HG02884 (cell line): Measurements from ENCODE around the gene LY6G5C.
A peak's percentile ranks its signal among the peaks of the same experiment; 100 is the strongest.

ENCODE experiments used
- ATAC-seq: cut with Tn5 transposase; IDR thresholded peaks from one replicate; pipeline ENCODE4 v1.9.1; 2021; ENCODE audit warnings: mild to moderate bottlenecking, moderate library complexity; ENCODE audit not compliant: unreplicated experiment

LY6G5C gene

DNA sequence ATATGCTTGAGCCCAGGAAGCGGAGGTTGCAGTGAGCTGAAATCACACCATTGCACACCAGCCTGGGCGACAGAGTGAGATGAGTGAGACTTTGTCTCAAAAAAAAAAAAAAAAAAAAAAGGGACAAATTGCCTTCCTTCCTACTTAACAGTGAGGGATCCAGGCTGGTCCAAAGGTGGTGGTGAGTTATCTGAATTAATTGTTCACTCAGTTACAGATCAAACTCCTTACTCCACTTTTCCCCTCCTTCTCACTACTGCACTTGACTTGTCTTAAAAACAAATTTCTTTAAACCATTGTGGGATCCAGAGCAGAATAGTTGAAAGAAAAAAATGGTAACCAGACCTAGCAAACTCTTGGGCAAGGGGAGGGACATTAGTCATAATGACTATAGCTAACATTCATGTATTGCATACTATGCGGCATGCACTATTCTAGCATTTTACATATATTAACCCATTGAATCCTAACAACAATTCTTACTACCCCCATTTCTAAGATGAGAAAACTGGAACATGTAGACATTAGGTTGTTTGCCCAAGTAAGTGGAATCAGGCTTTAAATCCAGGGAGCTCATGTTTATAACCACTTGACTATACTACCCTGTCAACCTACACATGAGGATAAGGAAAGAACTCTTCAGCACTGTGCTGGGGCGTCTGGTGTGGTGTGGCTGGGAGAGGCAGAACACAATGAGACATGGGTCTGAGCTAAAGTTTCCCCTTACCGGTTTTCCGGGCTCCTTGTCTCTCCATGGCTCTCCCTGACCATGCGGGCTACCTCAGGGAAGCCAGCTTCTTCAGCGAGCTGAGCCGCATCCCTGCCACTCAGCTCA lies 17.5 kb downstream of the LY6G5C start:
- no peak for ATAC-seq

- no peak for ATAC-seq
Observed at GRCh38 chr6:31662124-31662723, 18.6 kb downstream of the LY6G5C start.

- ATAC-seq: no peak
Observed at GRCh38 chr6:31661262-31662123, 19.4 kb downstream of the LY6G5C start.

- ATAC-seq: no peak
Observed at GRCh38 chr6:31660381-31661261, 20.2 kb downstream of the LY6G5C start, which contains the start of gene C6orf47. C6orf47 (minus strand) TSS chr6:31660778; CDS start chr6:31659947, 831 bp downstream.

DNA sequence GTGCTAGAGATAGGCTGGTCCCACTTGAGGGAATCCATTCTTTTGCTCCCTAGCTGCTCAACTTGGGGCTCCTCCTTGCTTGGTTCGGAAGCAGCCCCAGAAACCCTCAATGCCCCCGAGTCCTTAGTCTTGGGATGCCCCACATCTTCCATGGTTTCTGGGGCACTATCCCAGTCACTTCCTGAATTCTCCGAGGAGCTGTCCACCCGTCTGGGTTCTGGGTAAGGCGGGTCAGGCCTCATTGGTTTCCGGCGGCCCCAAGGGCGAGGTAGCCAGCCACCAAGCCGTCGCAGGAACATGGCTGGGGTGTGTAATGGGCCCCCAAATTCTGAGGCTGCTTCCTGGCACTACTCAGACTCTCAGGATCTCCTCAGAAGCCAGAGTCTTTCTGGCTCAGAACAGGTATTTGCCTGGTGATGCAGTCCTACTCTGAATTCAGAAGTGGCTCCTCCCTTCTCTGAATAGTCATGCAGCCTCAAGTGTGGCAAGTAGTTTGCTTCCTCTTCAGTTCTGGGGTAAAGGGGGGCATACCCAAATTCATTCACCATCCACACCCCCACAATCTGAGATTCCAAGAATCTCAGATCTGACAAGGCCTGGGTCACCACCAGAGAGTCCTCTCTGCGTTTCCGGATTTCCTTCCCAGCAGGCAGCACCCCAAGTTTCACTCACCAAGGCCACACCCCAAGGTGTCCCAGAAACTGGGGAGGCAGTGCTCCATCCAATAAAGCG lies 21.1 kb downstream of the LY6G5C start:
- no peak for ATAC-seq

DNA sequence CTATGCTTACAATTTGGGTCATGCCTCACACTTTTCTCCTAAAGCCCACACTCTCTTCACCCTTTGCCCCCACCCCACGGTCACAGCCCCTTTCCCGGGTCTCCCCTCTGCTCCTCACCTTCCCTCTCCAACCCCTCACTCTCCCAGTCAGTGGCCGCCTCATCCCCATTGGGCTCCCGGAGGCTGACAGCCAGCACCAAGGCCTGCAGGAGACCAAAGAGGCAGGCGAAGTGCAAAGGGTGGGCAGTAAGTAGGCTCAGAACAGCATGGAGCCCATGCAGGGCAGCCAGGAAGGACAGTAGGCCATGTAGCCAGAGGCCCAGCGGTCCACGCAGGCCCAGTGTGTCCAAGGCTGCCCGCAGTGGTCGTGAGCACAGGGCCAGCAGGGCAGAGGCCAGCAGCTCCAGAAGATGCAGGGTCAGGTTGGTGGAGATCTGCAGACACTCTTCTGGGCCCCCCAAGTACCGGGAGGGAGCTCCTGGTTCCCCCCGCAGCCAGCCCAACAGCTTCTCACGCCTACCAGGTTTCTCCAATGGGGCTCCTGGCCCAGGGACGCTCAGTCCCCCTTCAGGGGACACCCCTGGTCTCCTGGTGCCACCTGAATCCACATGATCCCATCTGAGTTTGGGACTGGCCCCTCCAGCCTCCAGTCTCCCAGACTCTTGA lies 21.8 kb downstream of the LY6G5C start:
- ATAC-seq: no peak

GRCh38 chr6:31658158-31658688 lies 22.6 kb downstream of the LY6G5C start:
- no peak for ATAC-seq

DNA sequence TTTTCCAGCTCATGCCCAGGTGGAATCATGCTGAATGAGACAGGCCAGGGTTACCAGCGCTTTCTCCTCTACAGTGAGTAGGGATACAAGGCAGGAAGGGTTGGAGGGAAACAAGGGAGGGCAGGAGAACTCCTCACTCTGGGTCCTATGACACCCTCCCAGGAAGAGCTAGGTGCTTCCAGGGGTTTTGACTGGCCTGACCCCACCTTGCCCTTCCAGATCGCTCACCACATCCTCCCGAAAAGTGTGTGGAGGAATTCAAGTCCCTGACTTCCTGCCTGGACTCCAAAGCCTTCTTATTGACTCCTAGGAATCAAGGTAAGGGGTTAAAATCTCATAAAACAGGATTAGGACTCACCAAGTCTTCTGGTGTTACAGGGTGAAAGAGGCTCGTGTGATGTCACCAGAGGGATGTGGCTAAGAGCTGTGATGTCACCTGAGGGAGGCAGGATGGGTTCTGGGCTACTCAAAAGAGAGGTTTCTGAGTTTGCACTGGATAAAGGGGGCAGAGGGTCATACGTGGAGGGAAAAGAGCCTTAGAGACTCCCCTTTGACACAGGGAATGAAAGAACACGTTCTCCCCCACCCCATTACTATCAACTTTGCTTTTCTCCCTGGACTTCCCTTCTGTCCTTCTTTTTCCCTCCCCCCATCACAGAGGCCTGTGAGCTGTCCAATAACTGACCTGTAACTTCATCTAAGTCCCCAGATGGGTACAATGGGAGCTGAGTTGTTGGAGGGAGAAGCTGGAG lies 23.3 kb downstream of the LY6G5C start:
- no peak for ATAC-seq

GRCh38 chr6:31655349-31656237 lies 25.3 kb downstream of the LY6G5C start, which contains the start of gene APOM:
APOM (plus strand) TSS chr6:31655894; CDS start chr6:31655967, 73 bp downstream.
- no peak for ATAC-seq

- no peak for ATAC-seq
Observed at GRCh38 chr6:31654574-31655348, 26.1 kb downstream of the LY6G5C start.

GRCh38 chr6:31652925-31653724 lies 27.7 kb downstream of the LY6G5C start:
- ATAC-seq: peak; percentile 51

DNA sequence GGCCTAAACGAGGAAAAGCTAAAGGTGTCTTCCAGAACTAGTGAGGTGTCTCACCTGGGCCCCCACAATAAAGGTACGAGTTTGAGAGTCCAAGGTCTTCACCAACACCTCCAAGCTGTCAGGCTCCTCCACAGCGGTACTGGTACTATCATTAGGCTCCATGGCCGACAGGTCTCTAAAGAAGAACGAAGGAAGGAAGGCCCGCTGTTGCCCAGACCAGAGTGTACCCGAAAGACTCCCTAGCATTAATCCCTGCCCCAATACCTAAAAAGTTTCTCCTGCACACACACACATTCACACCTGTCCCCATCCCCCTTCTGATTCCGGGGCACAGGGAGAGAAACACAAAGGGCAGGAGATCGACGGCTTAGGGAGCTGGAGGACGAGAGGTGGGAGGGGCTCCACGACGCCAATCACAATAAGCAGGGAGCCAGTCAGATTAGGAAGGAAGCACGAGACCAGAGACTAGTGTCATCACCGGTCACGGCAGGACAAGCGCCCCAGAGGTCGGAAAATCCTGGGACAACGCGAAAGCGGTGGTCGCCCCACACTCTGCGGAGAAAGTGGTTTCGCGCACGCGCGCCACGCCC lies 29.2 kb downstream of the LY6G5C start:
- peak; percentile 24 for ATAC-seq

GRCh38 chr6:31645325-31645724 lies 35.5 kb downstream of the LY6G5C start:
- no peak for ATAC-seq

- no peak for ATAC-seq
Observed at GRCh38 chr6:31643818-31644454, 36.9 kb downstream of the LY6G5C start.
